Tibial nerve (tissue), 4 donors: ENCODE measurements around the gene PIP4K2C. TPM values are rescaled to one million over a fixed set of nuclear protein-coding genes. Genes with fewer than 3 reads are reported as not detected.
"Not testable (repeated sequence)": the region's sequence is repeated elsewhere in the genome, so short reads cannot be mapped to it uniquely, and the experiment has no call there.

Source experiments
- DNase-seq, 2 donors: peaks; one replicate each; pipeline ENCODE4 v3.0.0-alpha.2; 2019; ENCODE audit warnings: low spot score in 2 of 2
- H3K27ac ChIP-seq, 4 donors: fragments of 200-600 bp; sonication (generic) in 3 of 4; one replicate each; pipeline ENCODE4 v1.5.1; 2017 to 2019; ENCODE audit warnings: mild to moderate bottlenecking in 1 of 4
- H3K27me3 ChIP-seq, 2 donors: fragments of 200-600 bp; sonication (generic) in 1 of 2; one replicate each; pipeline versions ENCODE4 v1.5.1 to v1.6.0; 2017 to 2019
- H3K36me3 ChIP-seq, 3 donors: fragments of 200-600 bp; sonication (generic); one replicate each; pipeline ENCODE4 v1.5.1; 2018 to 2019
- H3K4me1 ChIP-seq, 4 donors: fragments of 200-600 bp; sonication (generic) in 3 of 4; one replicate each; pipeline ENCODE4 v1.5.1; 2017 to 2019
- H3K4me3 ChIP-seq, 4 donors: fragments of 200-600 bp; sonication (generic) in 3 of 4; one replicate each; pipeline ENCODE4 v1.5.1; 2017 to 2019; ENCODE audit warnings: mild to moderate bottlenecking in 1 of 4, moderate library complexity in 1 of 4
- H3K9me3 ChIP-seq, 4 donors: fragments of 200-600 bp; sonication (generic) in 3 of 4; one replicate each; pipeline ENCODE4 v1.5.1; 2017 to 2019
- CTCF ChIP-seq, 5 experiments: fragments of 200-600 bp in 3 of 5; fragments of 450-650 bp in 2 of 5; sonication (generic) in 3 of 5; IDR thresholded peaks; one replicate each; pipeline ENCODE4 v1.5.1; 2016 to 2019; ENCODE audit warnings: antibody characterized with exemption in 5 of 5, mild to moderate bottlenecking in 3 of 5, moderate library complexity in 2 of 5
- EP300 ChIP-seq, 2 donors: sonication (generic); formaldehyde crosslinking; IDR thresholded peaks; one replicate each; pipeline ENCODE4 v1.6.1; 2017; ENCODE audit warnings: antibody characterized with exemption in 2 of 2, mild to moderate bottlenecking in 1 of 2
- POLR2A ChIP-seq, 2 donors: fragments of 450-650 bp; IDR thresholded peaks; one replicate each; pipeline ENCODE4 v1.6.1; 2017; ENCODE audit warnings: antibody characterized with exemption in 2 of 2, mild to moderate bottlenecking in 2 of 2, moderate library complexity in 2 of 2
- WGBS, 2 donors: methylation state at CpG; one replicate each; pipeline ENCODE4 v1.1.5; 2018; 5-methylcytosine and 5-hydroxymethylcytosine counted together
- total RNA-seq, 4 donors: library from RNA; depleted of rRNA; stranded (reverse); fragments of >200 nt; gene quantifications; one replicate each; pipeline ENCODE4 v1.1.0, GENCODE V29; 2016

PIP4K2C gene
- total RNA-seq, 4 donors from 2014 or later, result 29.5 to 67.7 (median 35.9) TPM

GRCh38 chr12:57558864-57559263 lies 32.1 kb upstream of the PIP4K2C start:
- Histone ChIP-seq H3K27ac (no peak overlapping the region), H3K36me3 (no peaks in the 10 kb centered on the region), H3K4me3 (no peak overlapping the region), H3K4me1 (no peaks in the 10 kb centered on the region), H3K9me3 (no peaks in the 10 kb centered on the region), H3K27me3 (no peaks in the 10 kb centered on the region)
- TF ChIP-seq CTCF (IDR thresholded peaks at IDR 0.05) (no peak), EP300 (IDR thresholded peaks at IDR 0.05) (no peak), POLR2A (IDR thresholded peaks at IDR 0.05) (no peak)
- DNase-seq, result no peak
- WGBS, 2 donors, result 83 to 85% methylated on average over 4 of the region's 4 CpGs

GRCh38 chr12:57560516-57560915 lies 30.5 kb upstream of the PIP4K2C start:
- no peak for DNase-seq
- Histone ChIP-seq H3K4me3 (no peak overlapping the region), H3K4me1 (no peaks in the 10 kb centered on the region), H3K27ac (no peak overlapping the region), H3K36me3 (peaks cover 0 to 4% (median 0%) of the 10 kb centered on the region in 3 donors), H3K9me3 (no peaks in the 10 kb centered on the region), H3K27me3 (peaks cover 0 to 5% of the 10 kb centered on the region in 2 donors)
- TF ChIP-seq EP300 (IDR thresholded peaks at IDR 0.05) (no peak), POLR2A (IDR thresholded peaks at IDR 0.05) (no peak), CTCF (IDR thresholded peaks at IDR 0.05) (no peak)
- 91 to 93% methylated on average over 2 of the region's 2 CpGs for WGBS, 2 donors

- 55 to 76% methylated on average over 1 of the region's 1 CpG for WGBS, 2 donors
- DNase-seq, H3K9me3 ChIP-seq: not testable (repeated sequence)
These were observed 29.9 kb upstream of the PIP4K2C start for GRCh38 chr12:57561117-57561516.

GRCh38 chr12:57563358-57563757 lies 27.6 kb upstream of the PIP4K2C start:
- H3K27ac ChIP-seq, result no peak overlapping the region
- no peaks in the 10 kb centered on the region for H3K4me1 ChIP-seq
- peaks cover 0 to 14% of the 10 kb centered on the region in 2 donors for H3K27me3 ChIP-seq
- no peak overlapping the region for H3K4me3 ChIP-seq
- WGBS, 2 donors, result 66 to 68% methylated on average over 4 of the region's 4 CpGs
- no peaks in the 10 kb centered on the region for H3K9me3 ChIP-seq
- DNase-seq, result no peak
- peaks cover 0 to 4% (median 0%) of the 10 kb centered on the region in 3 donors for H3K36me3 ChIP-seq
- TF ChIP-seq CTCF (IDR thresholded peaks at IDR 0.05), result no peak
- no peak for TF ChIP-seq POLR2A (IDR thresholded peaks at IDR 0.05)
- TF ChIP-seq EP300 (IDR thresholded peaks at IDR 0.05), result no peak

More at GRCh38 chr12:57561117-57561516, 29.9 kb upstream of the PIP4K2C start:
- H3K27ac ChIP-seq, H3K4me3 ChIP-seq, H3K27me3 ChIP-seq, H3K36me3 ChIP-seq, H3K4me1 ChIP-seq: not testable (repeated sequence)

GRCh38 chr12:57564178-57564740 lies 26.7 kb upstream of the PIP4K2C start:
- Histone ChIP-seq H3K4me1 (no peaks in the 10 kb centered on the region), H3K9me3 (no peaks in the 10 kb centered on the region), H3K27me3 (peaks cover 0 to 17% of the 10 kb centered on the region in 2 donors), H3K27ac (no peak overlapping the region), H3K4me3 (no peak overlapping the region), H3K36me3 (peaks cover 0 to 4% (median 0%) of the 10 kb centered on the region in 3 donors)
- no peak for DNase-seq
- WGBS, 2 donors, result 81 to 83% methylated on average over 7 of the region's 7 CpGs
- TF ChIP-seq CTCF (IDR thresholded peaks at IDR 0.05) (no peak), POLR2A (IDR thresholded peaks at IDR 0.05) (no peak), EP300 (IDR thresholded peaks at IDR 0.05) (no peak)
